Pons (tissue), 1 donor: ENCODE results near the gene CISTR.
A peak's percentile ranks its signal among the peaks of the same experiment; 100 is the strongest.
"Not testable (repeated sequence)": the region's sequence is repeated elsewhere in the genome, so short reads cannot be mapped to it uniquely, and the experiment has no call there.

Source experiments
- DNase-seq: peaks from one replicate; pipeline ENCODE4 v3.0.0-alpha.2; 2016; ENCODE audit warnings: low spot score

Gene CISTR

GRCh38 chr12:53751336-53752191 is at the start of gene CISTR:
Gene CISTR (minus strand): TSS chr12:53751979.
- DNase-seq: no peak

GRCh38 chr12:53798575-53798974 is 46.8 kb upstream of the CISTR start:
- DNase-seq: peak; percentile 96

GRCh38 chr12:53795927-53796326 is 44.1 kb upstream of the CISTR start:
- no peak for DNase-seq

GRCh38 chr12:53793221-53793620 is 41.4 kb upstream of the CISTR start:
- no peak for DNase-seq

GRCh38 chr12:53791735-53792326 is 40.1 kb upstream of the CISTR start:
- DNase-seq: no peak

- no peak for DNase-seq
Observed at GRCh38 chr12:53789570-53789969, 37.8 kb upstream of the CISTR start.

GRCh38 chr12:53788892-53789291 is 37.1 kb upstream of the CISTR start:
- no peak for DNase-seq

- DNase-seq: no peak
Observed at GRCh38 chr12:53786411-53786810, 34.6 kb upstream of the CISTR start.

GRCh38 chr12:53785161-53785560 is 33.4 kb upstream of the CISTR start:
- DNase-seq: no peak

GRCh38 chr12:53782093-53782703 is 30.4 kb upstream of the CISTR start:
- DNase-seq: no peak

GRCh38 chr12:53781228-53781801 is 29.5 kb upstream of the CISTR start:
- DNase-seq: no peak

- DNase-seq: no peak
Observed at GRCh38 chr12:53780323-53780722, 28.5 kb upstream of the CISTR start.

GRCh38 chr12:53779679-53780078 is 27.9 kb upstream of the CISTR start:
- DNase-seq: not testable (repeated sequence)

- DNase-seq: no peak
Observed at GRCh38 chr12:53777936-53778644, 26.3 kb upstream of the CISTR start.

GRCh38 chr12:53777412-53777811 is 25.6 kb upstream of the CISTR start:
- no peak for DNase-seq

- no peak for DNase-seq
Observed at GRCh38 chr12:53776872-53777271, 25.1 kb upstream of the CISTR start.

- no peak for DNase-seq
Observed at GRCh38 chr12:53775478-53776145, 23.8 kb upstream of the CISTR start.

- DNase-seq: no peak
Observed at GRCh38 chr12:53770281-53770680, 18.5 kb upstream of the CISTR start.

GRCh38 chr12:53768976-53769375 is 17.2 kb upstream of the CISTR start:
- no peak for DNase-seq

- no peak for DNase-seq
Observed at GRCh38 chr12:53766881-53767280, 15.1 kb upstream of the CISTR start.

GRCh38 chr12:53765891-53766290 is 14.1 kb upstream of the CISTR start:
- no peak for DNase-seq

- no peak for DNase-seq
Observed at GRCh38 chr12:53764615-53765014, 12.8 kb upstream of the CISTR start.
